Heart left ventricle (tissue), 13 donors: ENCODE results near the gene CA5B.

ENCODE experiments used
- CTCF ChIP-seq, 12 donors: fragments of 200-600 bp; sonication (generic) in 4 of 12; IDR thresholded peaks; one replicate each; pipeline versions ENCODE4 v1.5.0 to v1.8.0; 2018 to 2022; ENCODE audit warnings: antibody characterized with exemption in 12 of 12, mild to moderate bottlenecking in 5 of 12
- POLR2A ChIP-seq, 2 donors: fragments of 450-650 bp; IDR thresholded peaks; one replicate each; pipeline ENCODE4 v1.6.1; 2017; ENCODE audit warnings: antibody characterized with exemption in 2 of 2, mild to moderate bottlenecking in 2 of 2, moderate library complexity in 2 of 2
- donor health status: ischemic (EF 13 %, LVEDD 7.1; RV severe dilation, severe dysfunction).
- donor health status: DM: no; HTN: yes; CAD: no.
- donor health status: DM: no; HTN: no; CAD: no.
- donor health status: ischemic (EF 25% LVEDD 6.9; RV normal size, moderate dysfunction).
- donor health status: ischemic (EF 25% LVEDD 5.7; RV mildly dilated, moderate dysfunction).
- donor health status: ischemic (EF 35%, LVEDD 5.7; RV mildly dilated, moderate dysfunction).
- donor health status: nonischemic (EF 11% LVEDD 7.7; RV severe dilation, severe dysfunction).
- donor health status: DM: yes; HTN: yes; CAD: no.
- donor health status: PGD.
- donor health status: ischemic (EF 29% LVEDD 5.4; RV normal size, mild dysfunction).
- donor health status: nonischemic (EF 23%, LVEDD 6.1; RV moderate dilation, normal function).

GRCh38 chrX:15781961-15782699, 44.1 kb downstream of the CA5B start:
- TF ChIP-seq CTCF (IDR thresholded peaks at IDR 0.05) (no peak), POLR2A (IDR thresholded peaks at IDR 0.05) (no peak)
